Endothelial cell of umbilical vein (primary cell): Measurements from ENCODE around the gene SIGLEC9. TPM values are rescaled to one million over a fixed set of nuclear protein-coding genes. Genes with fewer than 3 reads are reported as not detected.

Source experiments
- BruUV-seq: library from RNA; stranded (reverse); fragments of 400-500 nt; replicated peaks from 2 replicates; lab custom pipeline; 2021; lab: Mats Ljungman, UMichigan
- CTCF ChIA-PET: fragments of 300-600, 350-600 bp; sonication (Branson Sonifier 250); formaldehyde crosslinking; loops from one replicate; lab custom pipeline; 2021; ENCODE audit warnings: antibody characterized with exemption, inconsistent platforms; lab: Charles Lee
- POLR2A ChIA-PET: fragments of 300-600, 350-600 bp; sonication (Branson Sonifier 250); formaldehyde crosslinking; loops from one replicate; lab custom pipeline; 2021; ENCODE audit warnings: antibody characterized with exemption, inconsistent platforms; lab: Charles Lee
- DNase-seq: peaks from one replicate; pipeline ENCODE4 v3.0.0-alpha.2; 2011; ENCODE audit warnings: low read depth, low spot score
- FAIRE-seq: peaks from 2 replicates; lab custom pipeline; 2011; peaks lifted over from hg19 to GRCh38; lab: Jason Lieb, UNC
- H2AFZ ChIP-seq: 2 replicates; pipeline ENCODE4 v1.6.0; 2012; ENCODE audit warnings: low read depth, low read length, control low read depth, inconsistent platforms
- H3K27ac ChIP-seq: 2 replicates; pipeline ENCODE4 v1.5.1; 2011; ENCODE audit warnings: low read depth, mild to moderate bottlenecking, control low read depth, low read length, moderate library complexity; ENCODE audit not compliant: insufficient read depth
- H3K27me3 ChIP-seq, 2 experiments: 2 replicates each; pipeline versions ENCODE4 v1.6.0 to v1.6.1; 2011; ENCODE audit warnings: low read length in 2 of 2, mixed read lengths in 1 of 2; ENCODE audit not compliant: control insufficient read depth in 2 of 2, insufficient read depth in 2 of 2
- H3K36me3 ChIP-seq, 2 experiments: 2 replicates in 1 of 2; 3 replicates in 1 of 2; pipeline ENCODE4 v1.5.1; 2011; ENCODE audit warnings: low read length in 2 of 2, mild to moderate bottlenecking in 1 of 2, moderate library complexity in 1 of 2; ENCODE audit not compliant: control insufficient read depth in 2 of 2, insufficient read depth in 2 of 2; ENCODE audit errors: extremely low read depth in 1 of 2
- H3K4me1 ChIP-seq: 3 replicates; pipeline ENCODE4 v1.5.1; 2011; ENCODE audit warnings: mild to moderate bottlenecking, low read length; ENCODE audit not compliant: control insufficient read depth, insufficient read depth; ENCODE audit errors: extremely low read depth
- H3K4me2 ChIP-seq: 2 replicates; pipeline ENCODE4 v1.6.1; 2011; ENCODE audit warnings: low read length, control low read depth, mixed read lengths; ENCODE audit not compliant: insufficient read depth
- H3K4me3 ChIP-seq, 3 experiments: fragments of 200-600 bp in 1 of 3; sonication (generic), shearing (Covaris generic) in 1 of 3; replicated peaks in 1 of 3; 2 replicates each; pipeline ENCODE4 v1.5.1; 2011 to 2016; ENCODE audit warnings: control low read depth in 3 of 3, low read length in 3 of 3, mild to moderate bottlenecking in 2 of 3, inconsistent platforms in 1 of 3, low read depth in 1 of 3, moderate library complexity in 1 of 3; ENCODE audit not compliant: insufficient read depth in 1 of 3
- H3K79me2 ChIP-seq: 2 replicates; pipeline ENCODE4 v1.6.0; 2012; ENCODE audit warnings: low read length, inconsistent platforms; ENCODE audit not compliant: control insufficient read depth, insufficient read depth
- H3K9ac ChIP-seq: replicated peaks from 2 replicates; pipeline ENCODE3; 2011; ENCODE audit warnings: low read length, control low read depth; ENCODE audit not compliant: insufficient read depth; ENCODE audit errors: extremely low read depth
- H3K9me1 ChIP-seq: replicated peaks from 3 replicates; pipeline ENCODE4 v1.6.0; 2011; ENCODE audit warnings: mild to moderate bottlenecking, low read length; ENCODE audit not compliant: control insufficient read depth, insufficient read depth; ENCODE audit errors: extremely low read depth
- H3K9me3 ChIP-seq: replicated peaks from 2 replicates; pipeline ENCODE4 v1.5.1; 2012; ENCODE audit warnings: low read length, inconsistent platforms; ENCODE audit not compliant: control insufficient read depth, insufficient read depth
- H4K20me1 ChIP-seq: replicated peaks from 2 replicates; pipeline ENCODE3; 2011; ENCODE audit warnings: mild to moderate bottlenecking, low read length; ENCODE audit not compliant: control insufficient read depth, insufficient read depth; ENCODE audit errors: extremely low read depth
- EZH2 ChIP-seq: IDR thresholded peaks from 2 replicates; pipeline ENCODE4 v1.6.1; 2012; ENCODE audit warnings: borderline replicate concordance, low read depth, mild to moderate bottlenecking, moderate library complexity, low read length, inconsistent platforms; ENCODE audit not compliant: severe bottlenecking
- FOS ChIP-seq: IDR thresholded peaks from 2 replicates; pipeline ENCODE4 v1.6.1; 2011; ENCODE audit warnings: mild to moderate bottlenecking, low read length, moderate library complexity, borderline replicate concordance; ENCODE audit not compliant: insufficient read depth
- GATA2 ChIP-seq: IDR thresholded peaks from 2 replicates; pipeline ENCODE4 v1.7.0; 2011; ENCODE audit warnings: low read depth, mild to moderate bottlenecking, moderate library complexity, mixed read lengths, low read length; ENCODE audit not compliant: insufficient read length, insufficient read depth
- JUN ChIP-seq: IDR thresholded peaks from 2 replicates; pipeline ENCODE4 v1.6.1; 2011; ENCODE audit warnings: borderline replicate concordance, low read depth; ENCODE audit not compliant: insufficient read length, insufficient read depth
- MYC ChIP-seq: IDR thresholded peaks from one replicate; pipeline ENCODE4 v1.6.1; 2011; ENCODE audit warnings: mild to moderate bottlenecking, low read depth, low read length
- POLR2A ChIP-seq: IDR thresholded peaks from 2 replicates; pipeline ENCODE4 v1.6.1; 2012; ENCODE audit warnings: low read depth, mild to moderate bottlenecking, control low read depth, low read length
- POLR2AphosphoS5 ChIP-seq: IDR thresholded peaks from 2 replicates; pipeline ENCODE4 v1.6.1; 2012; ENCODE audit warnings: low read depth, mild to moderate bottlenecking, control low read depth, low read length, moderate library complexity; ENCODE audit not compliant: insufficient read depth
- dilution Hi-C: fragments of 300-500 bp; cut with MboI; formaldehyde crosslinking; loops from one replicate; pipeline ENCODE4 v1.15.0; 2019; ENCODE audit warnings: low sequenced_read_pairs; ENCODE audit not compliant: extremely low pct_ligation_motif_present
- intact Hi-C: fragments of 100-400 bp; cut with micrococcal nuclease; formaldehyde crosslinking; loops from one replicate; pipeline ENCODE4 v1.10.0; 2022
- polyA plus RNA-seq, 4 experiments: library from polyadenylated mRNA; depleted of rRNA in 3 of 4; stranded (reverse) in 3 of 4; unstranded in 1 of 4; fragments of >200 nt; gene quantifications; 2 replicates each; pipeline versions ENCODE4 v1.2.1 to v1.2.3, GENCODE V29; 2011 to 2012; ENCODE audit warnings: missing spikeins in 1 of 4
- total RNA-seq: library from RNA; stranded (reverse); gene quantifications from 2 replicates; pipeline ENCODE4 v1.2.3, GENCODE V29; 2021
- TF ChIP-seq, protein P1 (sequence below): IDR thresholded peaks from 2 replicates; pipeline ENCODE4 v1.6.1; 2011; ENCODE audit not compliant: insufficient read depth, insufficient read length
- TF ChIP-seq, protein P2 (sequence below), 2 donors: IDR thresholded peaks; 1 replicate in 1 of 2; 2 replicates in 1 of 2; pipeline ENCODE4 v1.5.1; 2011; ENCODE audit warnings: low read length in 2 of 2, mild to moderate bottlenecking in 2 of 2, moderate library complexity in 2 of 2, control low read depth in 1 of 2, inconsistent platforms in 1 of 2, low read depth in 1 of 2; ENCODE audit not compliant: insufficient read depth in 1 of 2; ENCODE audit errors: extremely low read depth in 1 of 2

SIGLEC9 gene
- total and polyA plus RNA-seq, 2 donors (not counting 3 experiments of a cell fraction or from before 2014, with no cell fraction given), result not detected

DNA sequence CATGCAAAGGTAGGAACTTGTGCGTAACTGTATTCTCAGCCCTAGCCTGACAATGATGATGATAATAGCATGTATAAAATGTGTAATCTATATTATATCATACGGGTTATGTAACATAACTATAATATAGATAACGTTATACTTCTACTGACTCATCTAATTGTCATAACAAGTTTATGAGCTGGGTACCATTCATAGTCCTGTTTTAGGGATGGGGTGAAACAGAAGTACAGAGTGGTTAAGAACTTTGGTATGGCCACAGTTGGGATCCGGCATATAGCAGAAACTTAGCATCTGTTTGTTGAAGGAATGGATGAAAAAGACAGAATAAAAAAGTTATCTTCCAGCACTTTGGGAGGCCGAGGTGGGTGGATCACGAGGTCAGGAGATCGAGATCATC lies 21.7 kb upstream of the SIGLEC9 start:
- ChIA-PET POLR2A (no interaction called here), CTCF (interaction anchor here (2.6 kb wide), 1 partner anchor 86 kb away, joined by 7 read pairs; no protein-coding TSS in a partner anchor)
- dilution Hi-C loops (no loop called here), intact Hi-C loops (no loop called here)
- Histone ChIP-seq H3K79me2 (peaks cover 59% of the 10 kb centered on the region), H3K9me3 (no peaks in the 10 kb centered on the region), H3K4me3 (no peak overlapping the region), H3K9me1 (no peaks in the 10 kb centered on the region), H3K4me2 (no peak overlapping the region), H4K20me1 (no peaks in the 10 kb centered on the region), H3K27me3 (no peaks in the 10 kb centered on the region), H3K36me3 (peaks cover 2 to 5% of the 10 kb centered on the region in 2 experiments), H2AFZ (no peak overlapping the region), H3K9ac (no peak overlapping the region), H3K27ac (no peak overlapping the region), H3K4me1 (peaks cover 8% of the 10 kb centered on the region)
- BruUV-seq, result no TSS peak
- FAIRE-seq, result no peak
- TF ChIP-seq FOS, result no peak
- no peak for TF ChIP-seq EZH2
- TF ChIP-seq GATA2, result no peak
- no peak for TF ChIP-seq MYC
- no peak for TF ChIP-seq JUN
- TF ChIP-seq, protein P1, sequence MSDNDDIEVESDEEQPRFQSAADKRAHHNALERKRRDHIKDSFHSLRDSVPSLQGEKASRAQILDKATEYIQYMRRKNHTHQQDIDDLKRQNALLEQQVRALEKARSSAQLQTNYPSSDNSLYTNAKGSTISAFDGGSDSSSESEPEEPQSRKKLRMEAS, result no peak
- TF ChIP-seq POLR2A, result no peak
- TF ChIP-seq POLR2AphosphoS5, result no peak
- TF ChIP-seq, protein P2, sequence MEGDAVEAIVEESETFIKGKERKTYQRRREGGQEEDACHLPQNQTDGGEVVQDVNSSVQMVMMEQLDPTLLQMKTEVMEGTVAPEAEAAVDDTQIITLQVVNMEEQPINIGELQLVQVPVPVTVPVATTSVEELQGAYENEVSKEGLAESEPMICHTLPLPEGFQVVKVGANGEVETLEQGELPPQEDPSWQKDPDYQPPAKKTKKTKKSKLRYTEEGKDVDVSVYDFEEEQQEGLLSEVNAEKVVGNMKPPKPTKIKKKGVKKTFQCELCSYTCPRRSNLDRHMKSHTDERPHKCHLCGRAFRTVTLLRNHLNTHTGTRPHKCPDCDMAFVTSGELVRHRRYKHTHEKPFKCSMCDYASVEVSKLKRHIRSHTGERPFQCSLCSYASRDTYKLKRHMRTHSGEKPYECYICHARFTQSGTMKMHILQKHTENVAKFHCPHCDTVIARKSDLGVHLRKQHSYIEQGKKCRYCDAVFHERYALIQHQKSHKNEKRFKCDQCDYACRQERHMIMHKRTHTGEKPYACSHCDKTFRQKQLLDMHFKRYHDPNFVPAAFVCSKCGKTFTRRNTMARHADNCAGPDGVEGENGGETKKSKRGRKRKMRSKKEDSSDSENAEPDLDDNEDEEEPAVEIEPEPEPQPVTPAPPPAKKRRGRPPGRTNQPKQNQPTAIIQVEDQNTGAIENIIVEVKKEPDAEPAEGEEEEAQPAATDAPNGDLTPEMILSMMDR (IDR thresholded peaks at IDR 0.05; ENCODE audit: extremely low read depth in 1 of 2, insufficient read depth in 1 of 2, low read depth in 1 of 2, low read length in 2 of 2), result no peak
- no peak for DNase-seq
